Upper lobe of right lung (tissue), 1 donor: ENCODE data around the gene NKX6-1. TPM values are rescaled to one million over a fixed set of nuclear protein-coding genes. Genes with fewer than 3 reads are reported as not detected.

Experiments used
- ATAC-seq: fragments of 200-7000 bp; cut with Tn5 transposase; one replicate; pipeline ENCODE4 v1.9.1; 2020; ENCODE audit warnings: mild to moderate bottlenecking, moderate library complexity
- DNase-seq: peaks from one replicate; pipeline ENCODE4 v3.0.0-alpha.2; 2020
- H3K27ac ChIP-seq: fragments of 200-600 bp; one replicate; pipeline ENCODE4 v1.8.0; 2022
- H3K27me3 ChIP-seq: fragments of 200-600 bp; one replicate; pipeline ENCODE4 v1.8.0; 2022; ENCODE audit warnings: mild to moderate bottlenecking
- H3K36me3 ChIP-seq: fragments of 200-600 bp; one replicate; pipeline ENCODE4 v1.8.0; 2022
- H3K4me1 ChIP-seq: fragments of 200-600 bp; one replicate; pipeline ENCODE4 v1.8.0; 2022
- H3K4me3 ChIP-seq: fragments of 200-600 bp; one replicate; pipeline ENCODE4 v1.8.0; 2022; ENCODE audit warnings: mild to moderate bottlenecking
- H3K9me3 ChIP-seq: fragments of 200-600 bp; one replicate; pipeline ENCODE4 v1.8.0; 2022
- CTCF ChIP-seq: fragments of 200-600 bp; IDR thresholded peaks from one replicate; pipeline ENCODE4 v1.8.0; 2022; ENCODE audit warnings: antibody characterized with exemption
- intact Hi-C: fragments of 100-400 bp; cut with DNase I; formaldehyde crosslinking; loops from one replicate; pipeline ENCODE4 v1.11.0; 2022
- total RNA-seq: library from RNA; stranded (reverse); fragmentation: NEBNext Ultra II Directional; extraction: Animal tissue kit (Norgen Biotek cat#: 25700); gene quantifications from one replicate; pipeline ENCODE4 v1.2.1, GENCODE V29; 2021
- donor health status: DM: no; HTN: yes; CAD: no; lungs with severe emphysema.

NKX6-1 gene
- total RNA-seq, 1 donor from 2014 or later: not detected

GRCh38 chr4:84481077-84481859 is 17.8 kb downstream of the NKX6-1 start:
- ATAC-seq: no peak
- intact Hi-C loops: no loop called here

GRCh38 chr4:84480082-84480481 is 19.0 kb downstream of the NKX6-1 start:
- no peak for TF ChIP-seq CTCF
- no peaks in the 10 kb centered on the region for H3K9me3 ChIP-seq
- no peak overlapping the region for H3K27ac ChIP-seq
- DNase-seq (no peak), ATAC-seq (no peak)
- H3K27me3 ChIP-seq: peaks cover 67% of the 10 kb centered on the region
- no peaks in the 10 kb centered on the region for H3K36me3 ChIP-seq
- peaks cover 4% of the 10 kb centered on the region for H3K4me1 ChIP-seq
- no peak overlapping the region for H3K4me3 ChIP-seq
- intact Hi-C loops: no loop called here

More at GRCh38 chr4:84481077-84481859, 17.8 kb downstream of the NKX6-1 start:
- H3K9me3 ChIP-seq: no peaks in the 10 kb centered on the region
- DNase-seq: no peak
- H3K27me3 ChIP-seq: peaks cover 77% of the 10 kb centered on the region
- no peak overlapping the region for H3K4me3 ChIP-seq
- TF ChIP-seq CTCF: no peak
- peaks cover 4% of the 10 kb centered on the region for H3K4me1 ChIP-seq
- H3K27ac ChIP-seq: no peak overlapping the region
- H3K36me3 ChIP-seq: no peaks in the 10 kb centered on the region

- ATAC-seq (no peak), DNase-seq (no peak)
- peaks cover 63% of the 10 kb centered on the region for H3K27me3 ChIP-seq
- H3K36me3 ChIP-seq: no peaks in the 10 kb centered on the region
- no peak overlapping the region for H3K4me3 ChIP-seq
- no peak for TF ChIP-seq CTCF
- H3K27ac ChIP-seq: no peak overlapping the region
- intact Hi-C loops: no loop called here
- H3K9me3 ChIP-seq: no peaks in the 10 kb centered on the region
- H3K4me1 ChIP-seq: peaks cover 4% of the 10 kb centered on the region
These were observed 19.4 kb downstream of the NKX6-1 start for GRCh38 chr4:84479663-84480062.

- Histone ChIP-seq H3K4me3 (no peak overlapping the region), H3K9me3 (no peaks in the 10 kb centered on the region), H3K36me3 (no peaks in the 10 kb centered on the region), H3K27ac (no peak overlapping the region), H3K27me3 (peaks cover 44% of the 10 kb centered on the region), H3K4me1 (no peaks in the 10 kb centered on the region)
- intact Hi-C loops: no loop called here
- ATAC-seq (no peak), DNase-seq (no peak)
- no peak for TF ChIP-seq CTCF
These were observed 21.4 kb downstream of the NKX6-1 start for GRCh38 chr4:84477738-84478137.

- ATAC-seq (no peak), DNase-seq (no peak)
- H3K36me3 ChIP-seq: no peaks in the 10 kb centered on the region
- H3K4me1 ChIP-seq: no peaks in the 10 kb centered on the region
- no peak overlapping the region for H3K4me3 ChIP-seq
- no peak for TF ChIP-seq CTCF
- intact Hi-C loops: no loop called here
- H3K27ac ChIP-seq: no peak overlapping the region
- no peaks in the 10 kb centered on the region for H3K9me3 ChIP-seq
- H3K27me3 ChIP-seq: peaks cover 7% of the 10 kb centered on the region
These were observed 25.0 kb downstream of the NKX6-1 start for GRCh38 chr4:84474107-84474506.
